H1 (cell line): ENCODE measurements around the gene DISC1. TPM values are rescaled to one million over a fixed set of nuclear protein-coding genes. Genes with fewer than 3 reads are reported as not detected.

Source experiments
- CTCF ChIA-PET: fragments of 300-600 bp; sonication (Branson Sonifier 250); formaldehyde crosslinking; loops from one replicate; lab custom pipeline; 2021; ENCODE audit not compliant: partially characterized antibody; lab: Charles Lee
- POLR2A ChIA-PET: fragments of 300-600 bp; sonication (Branson Sonifier 250); formaldehyde crosslinking; loops from one replicate; lab custom pipeline; 2021; ENCODE audit warnings: inconsistent platforms; ENCODE audit not compliant: partially characterized antibody; lab: Charles Lee
- DNase-seq, 2 experiments: peaks; one replicate each; pipeline versions ENCODE4 v3.0.0 to v3.0.0-alpha.2; 2010 to 2022; ENCODE audit warnings: low spot score in 2 of 2, low read depth in 1 of 2, mixed read lengths in 1 of 2
- FAIRE-seq: peaks from 2 replicates; lab custom pipeline; 2011; peaks lifted over from hg19 to GRCh38; lab: Jason Lieb, UNC
- H2AFZ ChIP-seq: 2 replicates; pipeline ENCODE4 v1.8.1; 2012; ENCODE audit warnings: low read length, inconsistent platforms
- H2AK5ac ChIP-seq: 2 replicates; pipeline ENCODE4 v1.6.1; 2013; ENCODE audit warnings: low read depth, low read length
- H2BK120ac ChIP-seq: replicated peaks from 2 replicates; pipeline ENCODE3; 2013; ENCODE audit warnings: low read depth, low read length, inconsistent platforms
- H2BK12ac ChIP-seq: 2 replicates; pipeline ENCODE4 v1.6.1; 2013; ENCODE audit warnings: low read depth, low read length
- H2BK15ac ChIP-seq: 2 replicates; pipeline ENCODE4 v1.6.1; 2013; ENCODE audit warnings: low read length
- H2BK20ac ChIP-seq: 2 replicates; pipeline ENCODE4 v1.6.1; 2013; ENCODE audit warnings: low read length
- H2BK5ac ChIP-seq: 2 replicates; pipeline ENCODE4 v1.6.1; 2013; ENCODE audit warnings: low read depth, low read length
- H3K14ac ChIP-seq: 2 replicates; pipeline ENCODE4 v1.6.1; 2013; ENCODE audit warnings: inconsistent platforms; ENCODE audit not compliant: insufficient read length
- H3K18ac ChIP-seq: 2 replicates; pipeline ENCODE4 v1.6.1; 2013; ENCODE audit warnings: low read length; ENCODE audit errors: extremely low read depth
- H3K23ac ChIP-seq: 2 replicates; pipeline ENCODE4 v1.6.1; 2013; ENCODE audit warnings: inconsistent platforms; ENCODE audit not compliant: insufficient read length
- H3K23me2 ChIP-seq: 2 replicates; pipeline ENCODE4 v1.6.1; 2013; ENCODE audit warnings: low read depth, low read length
- H3K27ac ChIP-seq: 2 replicates; pipeline ENCODE4 v1.6.1; 2011; ENCODE audit warnings: low read depth, low read length, inconsistent platforms
- H3K27me3 ChIP-seq, 4 experiments: replicated peaks in 1 of 4; 1 replicate in 1 of 4; 2 replicates in 3 of 4; pipeline versions ENCODE4 v1.6.1 to v1.8.1; 2011 to 2013; ENCODE audit warnings: low read length in 3 of 4, mild to moderate bottlenecking in 3 of 4, inconsistent platforms in 2 of 4, mixed read lengths in 2 of 4, moderate library complexity in 1 of 4; ENCODE audit not compliant: control insufficient read depth in 3 of 4, insufficient read depth in 3 of 4; ENCODE audit errors: extremely low read depth in 1 of 4
- H3K36me3 ChIP-seq, 4 experiments: 2 replicates each; pipeline versions ENCODE4 v1.6.1 to v1.8.1; 2011 to 2013; ENCODE audit warnings: mild to moderate bottlenecking in 4 of 4, low read length in 3 of 4, moderate library complexity in 2 of 4, control low read depth in 1 of 4, inconsistent platforms in 1 of 4; ENCODE audit not compliant: insufficient read depth in 4 of 4, control insufficient read depth in 2 of 4
- H3K4ac ChIP-seq: replicated peaks from 2 replicates; pipeline ENCODE3; 2013; ENCODE audit warnings: low read length, low read depth, mixed read lengths, inconsistent platforms; ENCODE audit not compliant: insufficient read length
- H3K4me1 ChIP-seq, 4 experiments: replicated peaks in 1 of 4; 1 replicate in 1 of 4; 2 replicates in 3 of 4; pipeline versions ENCODE4 v1.6.1 to v1.8.1; 2011 to 2013; ENCODE audit warnings: low read length in 3 of 4, inconsistent platforms in 2 of 4, mixed read lengths in 1 of 4; ENCODE audit not compliant: insufficient read depth in 4 of 4, control insufficient read depth in 3 of 4
- H3K4me2 ChIP-seq, 2 experiments: 2 replicates each; pipeline versions ENCODE4 v1.6.1 to v1.8.1; 2011 to 2013; ENCODE audit warnings: low read depth in 2 of 2, low read length in 2 of 2, control low read depth in 1 of 2, inconsistent platforms in 1 of 2, mild to moderate bottlenecking in 1 of 2; ENCODE audit not compliant: insufficient read depth in 1 of 2
- H3K4me3 ChIP-seq, 4 experiments: fragments of 200-600, 300-600 bp in 1 of 4; sonication (generic), shearing (Covaris generic), sonication (Bioruptor Twin) in 1 of 4; 2 replicates each; pipeline versions ENCODE4 v1.5.1 to v1.8.1; 2011 to 2016; ENCODE audit warnings: low read length in 4 of 4, low read depth in 3 of 4, control low read depth in 2 of 4, inconsistent platforms in 2 of 4, mild to moderate bottlenecking in 2 of 4, mixed read lengths in 1 of 4, moderate library complexity in 1 of 4; ENCODE audit not compliant: insufficient read depth in 2 of 4; ENCODE audit errors: extremely low read depth in 1 of 4
- H3K56ac ChIP-seq: replicated peaks from 2 replicates; pipeline ENCODE3; 2013; ENCODE audit warnings: low read depth, mild to moderate bottlenecking, mixed read lengths, low read length, inconsistent platforms; ENCODE audit not compliant: insufficient read length
- H3K79me1 ChIP-seq: 2 replicates; pipeline ENCODE4 v1.6.1; 2013; ENCODE audit warnings: low read depth, low read length, control low read depth
- H3K79me2 ChIP-seq, 2 experiments: 2 replicates each; pipeline versions ENCODE4 v1.6.1 to v1.8.1; 2012 to 2013; ENCODE audit warnings: low read length in 2 of 2, mild to moderate bottlenecking in 2 of 2, inconsistent platforms in 1 of 2; ENCODE audit not compliant: insufficient read depth in 2 of 2, control insufficient read depth in 1 of 2
- H3K9ac ChIP-seq, 4 experiments: replicated peaks in 1 of 4; 1 replicate in 1 of 4; 2 replicates in 3 of 4; pipeline versions ENCODE4 v1.6.1 to v1.8.1; 2011 to 2013; ENCODE audit warnings: low read depth in 3 of 4, low read length in 3 of 4, control low read depth in 2 of 4, mild to moderate bottlenecking in 2 of 4, moderate library complexity in 2 of 4, inconsistent platforms in 1 of 4; ENCODE audit errors: extremely low read depth in 1 of 4
- H3K9me3 ChIP-seq, 2 experiments: 2 replicates each; pipeline versions ENCODE4 v1.6.1 to v1.8.1; 2012 to 2013; ENCODE audit warnings: mild to moderate bottlenecking in 2 of 2, moderate library complexity in 2 of 2, control low read depth in 1 of 2, inconsistent platforms in 1 of 2, low read depth in 1 of 2, low read length in 1 of 2, mixed read lengths in 1 of 2; ENCODE audit not compliant: insufficient read depth in 2 of 2
- H4K20me1 ChIP-seq, 2 experiments: replicated peaks in 1 of 2; 2 replicates each; pipeline versions ENCODE3 to v1.8.1; 2011 to 2013; ENCODE audit warnings: inconsistent platforms in 2 of 2, low read length in 2 of 2, mild to moderate bottlenecking in 1 of 2; ENCODE audit not compliant: insufficient read depth in 2 of 2, control insufficient read depth in 1 of 2
- H4K5ac ChIP-seq: 2 replicates; pipeline ENCODE4 v1.6.1; 2013; ENCODE audit warnings: low read length, low read depth, mixed read lengths, inconsistent platforms; ENCODE audit not compliant: insufficient read length
- H4K8ac ChIP-seq: 2 replicates; pipeline ENCODE4 v1.8.0; 2013; ENCODE audit warnings: mild to moderate bottlenecking, moderate library complexity, low read length, inconsistent platforms; ENCODE audit not compliant: insufficient read depth; ENCODE audit errors: extremely low read depth
- H4K91ac ChIP-seq: replicated peaks from 2 replicates; pipeline ENCODE3; 2013; ENCODE audit warnings: low read length, mixed read lengths, inconsistent platforms; ENCODE audit not compliant: insufficient read length
- ATF2 ChIP-seq: IDR thresholded peaks from 2 replicates; pipeline ENCODE4 v1.6.1; 2012; ENCODE audit warnings: low read length, inconsistent platforms
- ATF3 ChIP-seq: IDR thresholded peaks from 2 replicates; pipeline ENCODE4 v1.6.1; 2011; ENCODE audit warnings: low read depth, mild to moderate bottlenecking, low read length; ENCODE audit not compliant: insufficient read depth
- BCL11A ChIP-seq, 2 experiments: IDR thresholded peaks; one replicate each; pipeline ENCODE4 v1.6.1; 2011; ENCODE audit warnings: low read depth in 2 of 2, low read length in 2 of 2, mild to moderate bottlenecking in 2 of 2
- CHD2 ChIP-seq: IDR thresholded peaks from 2 replicates; pipeline ENCODE4 v1.6.1; 2012; ENCODE audit warnings: low read length, improper control_type of control experiment
- E2F6 ChIP-seq: IDR thresholded peaks from 2 replicates; pipeline ENCODE4 v1.6.1; 2012; ENCODE audit warnings: inconsistent platforms
- GABPA ChIP-seq: IDR thresholded peaks from 2 replicates; pipeline ENCODE4 v1.6.1; 2011; ENCODE audit warnings: mild to moderate bottlenecking, low read length, moderate library complexity, borderline replicate concordance; ENCODE audit not compliant: insufficient read depth
- JUND ChIP-seq: IDR thresholded peaks from 2 replicates; pipeline ENCODE4 v1.6.1; 2011; ENCODE audit warnings: mild to moderate bottlenecking, improper control_type of control experiment, low read length
- POLR2AphosphoS5 ChIP-seq: IDR thresholded peaks from 2 replicates; pipeline ENCODE4 v1.6.1; 2011; ENCODE audit warnings: low read depth, low read length
- RXRA ChIP-seq: IDR thresholded peaks from 2 replicates; pipeline ENCODE4 v1.6.1; 2011; ENCODE audit warnings: low read depth, mild to moderate bottlenecking, low read length, moderate library complexity; ENCODE audit not compliant: insufficient read depth
- SUZ12 ChIP-seq: fragments of 200-600 bp; sonication (generic); IDR thresholded peaks from 2 replicates; pipeline ENCODE4 v1.6.1; 2012; ENCODE audit warnings: mild to moderate bottlenecking, inconsistent platforms, low read length, moderate library complexity, mixed read lengths
- TAF1 ChIP-seq: IDR thresholded peaks from 2 replicates; pipeline ENCODE4 v1.6.1; 2011; ENCODE audit warnings: mild to moderate bottlenecking, low read depth, low read length
- TEAD4 ChIP-seq: IDR thresholded peaks from 2 replicates; pipeline ENCODE4 v1.6.1; 2012; ENCODE audit warnings: low read depth, low read length, inconsistent platforms, mixed read lengths
- WGBS, 2 experiments: shearing (Covaris generic) in 1 of 2; methylation state at CpG; one replicate each; pipeline versions ENCODE4 v1.1.6 to v1.1.7; 2013 to 2015; ENCODE audit warnings: low lambda C conversion rate in 2 of 2, mixed read lengths in 2 of 2, inconsistent platforms in 1 of 2, low coverage in 1 of 2, missing lambda C conversion rate in 1 of 2; ENCODE audit not compliant: insufficient replicate concordance in 2 of 2, insufficient coverage in 1 of 2, insufficient read length in 1 of 2; ENCODE audit errors: extremely low coverage in 1 of 2, missing lambda C conversion rate in 1 of 2; 5-methylcytosine and 5-hydroxymethylcytosine counted together
- polyA plus RNA-seq, 7 experiments: library from polyadenylated mRNA; depleted of rRNA in 3 of 7; stranded (reverse) in 5 of 7; unstranded in 2 of 7; fragments of >200 nt in 5 of 7; fragments of 200-250 nt in 2 of 7; gene quantifications; 1 replicate in 5 of 7; 2 replicates in 1 of 7; 4 replicates in 1 of 7; pipeline versions ENCODE4 v1.2.1 to v1.2.3, GENCODE V29; 2011 to 2013; ENCODE audit warnings: missing spikeins in 2 of 7, mixed read lengths in 2 of 7
- total RNA-seq: library from RNA; stranded (reverse); fragmentation: NEBNext Ultra II Directional; extraction: Animal tissue kit (Norgen Biotek cat#: 25700); gene quantifications from 2 replicates; pipeline ENCODE4 v1.2.1, GENCODE V29; 2021

Gene DISC1
- total and polyA plus RNA-seq, 2 of the 8 experiments (the other 6 are each of a cell fraction or from before 2014, with no cell fraction given) = 1.1 to 3.5 TPM

- Histone ChIP-seq H3K14ac (no peak overlapping the region), H2BK5ac (no peak overlapping the region), H2BK20ac (no peak overlapping the region), H3K23ac (no peak overlapping the region), H4K8ac (no peak overlapping the region), H3K9ac (no peak overlapping the region), H4K91ac (no peak overlapping the region), H3K27ac (no peak overlapping the region), H3K4ac (no peak overlapping the region), H4K5ac (no peak overlapping the region), H2BK15ac (no peak overlapping the region), H3K18ac (no peak overlapping the region), H3K79me1 (no peaks in the 10 kb centered on the region), H2AK5ac (no peak overlapping the region), H3K79me2 (no peaks in the 10 kb centered on the region), H3K27me3 (no peaks in the 10 kb centered on the region), H3K36me3 (no peaks in the 10 kb centered on the region), H3K23me2 (no peaks in the 10 kb centered on the region; the same call in 1 of the 2 replicates), H3K4me1 (peaks cover 0 to under 1% (median 0%) of the 10 kb centered on the region in 4 experiments; a peak in 1 of 7 replicates), H3K56ac (no peak overlapping the region), H3K9me3 (0 out of 4 replicates have a peak, but pooled peaks cover 0 to 2% of the 10 kb centered on the region in 2 experiments), H2AFZ (no peak overlapping the region), H2BK120ac (no peak overlapping the region), H3K4me2 (no peak overlapping the region), H4K20me1 (no peaks in the 10 kb centered on the region), H2BK12ac (no peak overlapping the region), H3K4me3 (no peak overlapping the region)
- DNase-seq (no peak), FAIRE-seq (no peak)
- WGBS, 2 experiments = 100% methylated on average over 1 of the region's 1 CpG; no CpG with 5 or more reads in 1 of the 2 experiments
- CTCF ChIA-PET = no interaction called here
- POLR2A ChIA-PET = no interaction called here
- TF ChIP-seq JUND (no peak), ATF3 (no peak), BCL11A (IDR thresholded peaks at IDR 0.05; ENCODE audit: low read depth in 2 of 2, low read length in 2 of 2) (no peak), GABPA (no peak), TAF1 (no peak), ATF2 (no peak), E2F6 (no peak), SUZ12 (no peak), POLR2AphosphoS5 (no peak), CHD2 (no peak), TEAD4 (no peak), RXRA (no peak)
Measured at GRCh38 chr1:231656741-231657140, 30.2 kb downstream of the DISC1 start.
